GM21360 (cell line): ENCODE results near the gene GBX1.

Experiments
- ATAC-seq: cut with Tn5 transposase; IDR thresholded peaks from one replicate; pipeline ENCODE4 v1.9.1; 2021; ENCODE audit warnings: mild to moderate bottlenecking, moderate library complexity; ENCODE audit not compliant: unreplicated experiment

Gene GBX1

DNA sequence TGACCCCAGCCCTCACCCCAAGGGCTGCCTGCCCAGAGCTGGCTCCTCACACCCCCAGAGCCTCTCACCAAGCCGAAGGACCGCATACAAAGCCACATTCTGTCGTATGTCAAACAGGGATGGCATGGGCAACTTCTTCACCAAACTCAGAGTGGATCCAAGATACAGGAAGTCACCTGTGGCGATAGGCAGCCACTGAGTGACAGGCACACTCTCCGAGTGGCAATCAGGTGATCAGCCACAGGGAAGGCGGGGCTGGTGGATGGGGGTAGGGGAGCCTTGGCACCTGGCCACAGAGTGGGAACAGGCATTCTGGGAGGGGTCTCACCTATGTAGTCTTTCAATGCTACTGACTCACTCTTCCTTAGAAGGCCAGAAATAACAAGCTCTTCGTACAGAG, 26.7 kb upstream of the GBX1 start:
- ATAC-seq, result no peak

DNA sequence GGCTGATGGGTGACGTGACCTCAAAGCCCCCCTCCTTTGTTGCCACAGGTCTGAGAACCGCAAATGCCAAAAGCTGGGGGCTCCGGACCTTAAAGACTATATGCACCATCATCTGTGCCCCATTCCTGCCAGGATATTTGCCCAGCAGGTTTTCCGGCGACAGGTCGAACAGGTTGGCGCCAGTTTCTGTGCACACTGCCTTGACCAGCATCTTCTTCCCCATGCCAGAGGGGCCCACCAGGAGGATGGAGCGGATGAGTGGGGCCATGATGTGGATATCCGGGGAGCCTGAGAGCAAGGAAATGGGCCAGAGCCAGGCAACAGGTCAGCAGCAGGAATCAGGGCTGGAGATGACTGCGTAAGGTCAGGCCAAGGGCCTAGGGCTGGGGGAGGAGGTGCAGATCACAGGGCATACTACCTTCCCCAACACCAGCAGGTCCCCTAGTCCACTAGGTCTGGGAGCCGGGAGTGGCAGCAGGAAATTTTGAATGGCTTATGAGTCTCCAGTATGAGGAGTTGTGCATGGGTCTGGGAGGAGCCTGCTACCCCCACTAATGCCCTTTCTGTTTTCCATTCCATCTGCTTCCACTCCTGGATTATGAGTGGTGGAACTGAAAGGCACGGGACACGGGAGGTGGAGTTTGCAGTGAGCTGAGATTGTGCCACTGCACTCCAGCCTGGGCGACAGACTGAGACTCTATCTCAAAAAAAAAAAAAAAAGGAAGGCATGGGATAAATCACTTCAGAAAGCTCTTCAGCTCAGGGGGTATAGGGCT, 25.9 kb upstream of the GBX1 start:
- ATAC-seq, result no peak

DNA sequence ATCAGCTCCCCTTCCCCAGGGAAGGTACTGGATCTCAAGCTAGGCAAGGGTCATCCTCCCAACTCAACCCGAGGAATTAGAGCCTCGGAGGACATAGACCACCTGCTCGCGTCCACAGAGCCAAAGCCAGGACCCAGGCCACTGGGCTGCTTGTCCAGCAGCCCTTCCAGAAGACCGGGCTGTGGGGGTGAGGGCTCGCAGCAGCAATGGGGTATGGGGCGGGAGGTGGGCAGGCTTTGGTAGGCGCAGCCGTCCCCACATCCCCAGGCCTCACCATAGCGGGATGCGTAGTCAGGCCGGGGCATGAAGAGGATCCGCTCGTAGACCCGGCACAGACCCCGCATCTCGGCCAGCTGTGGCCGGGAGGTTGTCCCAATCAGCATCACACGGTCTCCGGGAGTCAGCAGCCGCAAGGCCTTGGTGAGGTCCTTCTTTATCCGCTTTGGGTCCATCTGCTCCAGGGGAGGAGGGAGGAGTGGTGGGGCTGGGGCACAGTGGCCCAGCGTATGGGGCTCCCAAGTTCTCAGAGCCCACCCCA, 24.6 kb upstream of the GBX1 start:
- ATAC-seq, result no peak

DNA sequence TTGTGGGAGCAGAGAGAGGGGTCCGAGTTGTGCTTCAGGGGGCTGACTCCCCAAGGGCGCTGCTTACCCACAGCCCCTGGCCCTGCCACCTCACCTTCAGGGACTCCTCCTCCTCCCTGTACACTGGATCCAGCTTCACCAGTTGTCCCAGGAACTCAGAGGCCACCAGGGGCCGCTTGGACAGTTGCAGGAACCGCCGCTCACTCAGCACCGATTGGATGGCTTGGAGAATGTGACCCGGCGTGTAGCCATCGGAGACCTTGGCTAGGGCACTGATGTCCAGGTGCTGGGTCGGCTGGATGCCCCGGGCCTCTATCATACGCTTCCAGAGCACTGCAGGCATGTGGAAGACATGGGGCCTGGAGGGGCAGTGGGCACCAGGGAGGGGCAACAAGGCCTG, 24.1 kb upstream of the GBX1 start:
- no peak for ATAC-seq

DNA sequence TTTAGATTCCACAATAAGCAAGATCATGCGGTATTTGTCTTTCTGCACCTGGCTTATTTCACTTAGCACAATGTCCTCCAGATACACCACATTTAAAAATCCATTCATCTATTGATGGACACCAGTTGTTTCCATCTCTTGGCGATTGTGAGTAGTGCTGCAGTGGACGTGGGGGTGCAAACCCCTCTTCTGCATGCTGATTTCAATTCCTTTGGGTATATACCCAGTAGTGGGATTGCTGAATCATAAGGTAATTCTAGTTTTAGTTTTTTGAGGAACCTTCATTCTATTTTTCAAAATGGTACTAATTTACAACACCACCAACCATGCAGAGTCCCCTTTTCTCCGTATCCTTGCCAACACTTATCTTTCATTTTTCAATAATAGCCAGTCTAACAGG, 21.5 kb upstream of the GBX1 start:
- no peak for ATAC-seq

DNA sequence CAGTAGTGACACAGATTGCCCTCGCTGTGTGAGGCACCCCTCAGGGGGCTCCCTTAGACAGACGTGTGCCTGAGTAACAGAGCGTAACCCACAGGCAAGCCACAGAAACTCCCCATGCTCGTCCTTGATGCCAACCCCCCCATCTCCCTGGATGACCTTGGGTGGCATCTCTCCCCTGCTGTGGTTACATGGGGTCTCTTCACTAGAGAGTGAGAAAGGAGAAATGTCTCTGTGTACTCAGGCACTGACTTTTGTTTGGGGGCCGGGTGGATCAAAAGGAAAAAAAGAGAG, 20.7 kb upstream of the GBX1 start:
- ATAC-seq, result no peak

DNA sequence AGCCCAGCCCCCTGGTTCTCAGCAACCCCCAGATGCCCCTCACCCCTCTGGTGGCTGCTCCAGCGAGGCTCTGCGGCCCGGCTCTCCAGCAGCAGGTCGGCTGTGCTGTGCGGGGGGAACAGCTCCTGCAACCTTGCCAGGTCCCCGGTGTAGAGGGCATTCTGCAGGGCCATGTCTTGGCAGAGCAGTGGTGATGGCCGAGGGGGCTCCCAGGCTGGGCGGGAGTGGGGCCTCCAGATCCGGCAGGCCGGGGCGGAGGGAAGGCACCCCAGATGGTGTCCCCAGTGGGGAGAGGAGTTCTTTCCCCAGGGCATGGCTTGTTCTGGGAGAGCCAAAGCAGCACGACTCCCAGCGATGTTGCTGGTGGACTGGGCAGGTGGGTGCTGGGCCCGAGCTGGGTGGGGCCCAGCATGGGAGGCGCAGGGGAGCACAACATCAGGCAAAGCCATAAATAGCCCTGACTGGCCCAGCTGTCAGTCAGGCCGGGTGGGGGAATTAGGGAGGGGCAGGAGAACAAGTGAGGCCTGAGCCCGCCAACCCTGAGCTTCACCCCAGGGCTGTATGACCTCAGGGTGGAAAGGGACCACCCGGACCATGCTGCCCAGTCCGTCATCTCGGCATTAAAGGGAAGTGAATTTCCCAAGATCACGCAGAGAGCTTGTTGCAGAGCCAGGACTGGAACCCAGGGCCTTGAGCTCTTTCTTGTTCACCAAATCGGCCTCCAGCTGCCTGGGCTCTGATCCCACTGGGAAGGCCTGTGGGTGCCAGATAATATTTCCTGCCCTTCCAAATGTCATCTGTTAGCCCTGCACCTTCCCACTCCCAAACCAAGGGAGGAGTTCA, 20.1 kb upstream of the GBX1 start:
- ATAC-seq, result no peak

DNA sequence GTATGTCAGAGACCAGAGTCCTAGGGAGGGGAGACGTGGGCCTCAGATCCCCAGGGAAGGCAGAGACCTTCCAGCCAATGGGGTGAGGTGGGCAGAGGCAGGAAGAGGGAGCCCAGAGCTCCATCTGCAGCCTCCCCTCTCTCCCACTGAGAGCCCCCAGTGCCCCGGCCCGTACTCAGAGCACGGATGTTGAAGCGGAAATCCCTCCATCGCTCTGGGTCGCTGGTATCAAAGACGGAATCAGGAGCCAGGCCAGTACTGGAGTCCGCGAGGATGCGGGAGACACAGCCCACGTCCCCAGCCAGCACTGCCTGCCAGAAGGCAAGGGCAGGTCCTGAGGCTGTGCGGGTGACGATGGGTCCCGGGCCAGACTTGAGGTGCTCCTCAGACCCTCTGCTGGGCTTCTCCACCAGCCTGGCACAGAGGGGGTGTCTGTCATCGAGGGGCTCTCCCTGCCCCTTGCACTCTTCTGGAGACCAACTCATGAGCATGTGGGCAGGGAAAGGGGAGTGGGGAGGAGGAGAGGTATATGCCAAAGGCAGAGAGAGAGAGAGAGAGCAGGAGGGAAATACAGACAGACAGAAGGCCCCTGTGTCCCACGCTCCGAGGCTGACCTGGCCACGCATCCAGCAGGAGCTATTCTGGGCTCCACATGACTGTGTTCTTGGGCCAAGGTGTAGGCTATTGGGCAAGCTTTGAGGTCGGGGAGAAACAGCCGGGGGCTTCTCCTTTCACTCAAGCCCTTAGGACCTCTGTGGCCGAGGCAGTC, 19.3 kb upstream of the GBX1 start, which contains the start of gene ASB10:
ASB10 (minus strand) TSS at position 611 of the 769 bp plus-strand sequence; CDS start at position 491, 120 bp downstream.
- no peak for ATAC-seq

DNA sequence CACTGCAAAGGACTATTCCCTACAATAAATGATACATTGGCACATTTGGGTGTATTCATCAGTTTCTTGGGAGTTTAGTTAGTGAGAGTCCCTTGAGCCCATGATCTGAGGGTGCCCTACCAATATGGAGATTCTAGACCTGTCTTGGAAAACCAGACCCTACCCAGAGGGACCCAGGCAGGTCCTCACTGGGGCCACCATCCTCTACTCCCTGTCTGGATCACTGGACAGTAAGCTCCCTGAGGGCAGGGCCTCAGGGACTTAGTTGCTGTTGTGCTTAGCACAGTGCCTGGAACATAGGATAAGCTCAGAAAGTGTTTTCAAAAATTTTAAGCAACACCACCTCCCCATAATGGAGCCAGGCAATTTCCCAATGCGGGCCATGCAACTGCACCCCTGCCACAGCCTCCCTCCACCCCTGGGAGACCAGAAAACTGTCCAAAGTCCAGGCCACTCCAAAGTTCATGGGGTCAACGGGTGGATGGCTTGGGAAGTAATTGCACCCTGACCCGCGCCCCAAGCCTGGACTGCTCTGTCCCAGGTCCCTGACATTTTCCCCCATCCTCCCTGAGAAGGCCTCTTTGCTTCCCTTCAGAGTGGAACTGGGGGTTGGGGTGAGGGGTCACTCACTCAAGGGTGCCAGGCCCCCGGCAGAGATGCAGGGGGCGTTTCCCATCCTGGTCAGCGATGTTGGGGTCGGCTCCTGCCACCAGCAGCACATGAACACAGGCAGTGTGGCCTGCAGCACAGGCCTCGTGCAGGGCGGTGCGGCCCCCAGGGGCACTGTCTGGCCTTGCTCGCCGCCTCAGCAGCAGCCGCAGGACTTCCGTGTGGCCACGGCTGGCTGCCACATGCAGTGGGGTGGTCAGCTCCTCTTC, 18.5 kb upstream of the GBX1 start:
- ATAC-seq, result no peak

DNA sequence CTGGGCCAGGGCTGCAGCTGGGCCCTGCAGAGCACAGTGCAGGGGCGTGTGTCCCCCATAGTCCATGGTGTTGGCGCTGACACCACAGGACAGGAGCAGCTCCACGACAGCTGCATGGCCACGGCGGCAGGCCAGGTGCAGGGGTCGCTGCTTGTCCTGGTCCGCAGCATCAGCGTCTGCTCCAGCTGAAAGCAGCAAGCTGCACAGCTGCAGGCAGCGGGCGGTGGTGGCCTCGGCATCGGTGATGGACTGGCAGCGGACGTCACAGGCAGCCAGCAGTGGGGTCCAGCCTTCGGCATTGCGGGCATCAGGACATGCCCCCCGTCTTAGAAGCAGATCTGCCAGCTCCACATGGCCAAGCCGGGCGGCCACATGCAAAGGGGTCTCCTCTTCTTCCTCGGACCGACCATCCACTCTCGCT, 13.5 kb upstream of the GBX1 start:
- ATAC-seq, result no peak

DNA sequence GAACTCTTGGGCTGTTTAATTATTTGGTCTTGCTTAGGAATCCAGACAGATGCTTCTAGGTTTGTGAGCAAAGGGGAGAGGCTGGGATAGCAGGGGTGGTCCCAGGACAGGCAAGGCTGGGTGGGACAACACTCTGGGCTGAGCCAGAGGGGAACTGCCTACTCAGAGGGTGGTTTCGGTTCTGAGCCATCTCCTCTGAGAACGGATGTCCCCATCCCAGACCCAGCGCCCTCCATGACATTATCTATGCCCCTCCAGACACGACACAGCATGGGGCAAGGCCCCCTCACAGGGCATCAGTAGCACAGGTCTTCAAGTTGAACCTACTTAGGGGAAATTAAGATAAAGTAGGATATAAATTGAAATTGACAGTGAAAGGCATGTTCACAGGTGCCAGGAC, 12.5 kb upstream of the GBX1 start:
- ATAC-seq, result no peak

DNA sequence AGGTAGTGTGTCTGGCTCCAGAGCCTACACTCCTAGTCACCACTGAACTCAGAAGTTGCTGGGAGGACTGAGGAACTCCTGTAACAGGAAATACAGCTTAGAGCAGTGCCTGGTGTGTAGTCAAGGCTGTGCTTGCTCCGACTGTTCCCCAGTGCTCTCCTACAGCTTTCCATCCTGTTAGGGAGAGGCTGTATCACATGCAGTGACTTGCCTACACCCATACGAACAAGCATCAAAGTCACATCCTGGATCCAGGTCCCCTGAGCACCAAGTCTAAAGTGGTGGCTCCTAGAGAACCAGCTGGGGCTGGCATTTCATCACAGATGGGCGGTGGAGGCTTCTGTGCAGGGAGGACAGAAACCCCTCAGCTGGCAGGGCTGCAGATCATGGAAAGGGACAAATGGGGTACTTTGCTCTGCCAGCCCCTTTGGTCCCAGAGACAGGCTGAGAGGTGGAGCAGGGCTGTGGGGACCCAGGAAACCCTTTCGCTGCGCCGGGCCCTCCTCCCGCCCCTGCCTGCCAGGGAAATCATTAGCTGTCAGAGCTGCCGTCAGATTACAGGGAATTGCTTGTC, 11.9 kb upstream of the GBX1 start:
- ATAC-seq, result no peak

DNA sequence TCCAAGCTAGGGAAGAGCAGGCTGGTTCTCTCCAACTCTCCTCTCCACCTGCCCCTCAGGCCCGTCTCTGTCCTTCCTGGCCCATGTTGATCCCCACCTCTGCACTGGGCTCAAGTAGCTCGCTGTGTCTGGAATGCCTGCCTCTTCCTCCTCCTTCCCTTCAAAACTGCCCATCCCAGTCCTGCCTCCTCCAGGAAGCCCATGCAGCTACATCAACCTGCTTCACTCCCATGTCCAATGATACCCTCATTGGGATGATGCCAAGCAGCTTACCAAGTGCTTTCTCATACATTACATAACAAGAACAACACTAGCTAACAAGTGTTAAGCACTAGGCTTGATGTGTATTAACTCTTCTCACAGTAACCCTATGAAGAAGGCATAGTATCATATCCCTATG, 11.3 kb upstream of the GBX1 start:
- no peak for ATAC-seq

DNA sequence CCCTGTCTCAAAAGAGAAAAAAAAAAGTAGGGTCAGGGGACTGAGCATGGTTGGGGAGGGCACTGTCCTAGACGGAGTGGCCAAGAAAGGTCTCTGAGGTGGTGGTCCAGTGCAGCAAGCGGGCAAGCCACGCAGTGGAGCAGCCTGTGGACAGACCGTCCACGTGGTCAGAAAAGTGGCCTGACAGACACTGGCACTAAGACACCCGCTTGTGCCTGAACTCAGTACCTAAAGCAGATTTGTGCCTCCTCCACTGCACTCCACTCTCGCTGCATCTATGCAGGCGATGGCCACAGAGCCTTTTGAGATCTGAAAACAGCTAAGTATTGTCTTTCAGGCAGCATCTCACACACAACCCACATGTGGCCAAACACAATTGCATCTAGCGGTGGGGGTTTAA, 10.7 kb upstream of the GBX1 start:
- ATAC-seq, result no peak

DNA sequence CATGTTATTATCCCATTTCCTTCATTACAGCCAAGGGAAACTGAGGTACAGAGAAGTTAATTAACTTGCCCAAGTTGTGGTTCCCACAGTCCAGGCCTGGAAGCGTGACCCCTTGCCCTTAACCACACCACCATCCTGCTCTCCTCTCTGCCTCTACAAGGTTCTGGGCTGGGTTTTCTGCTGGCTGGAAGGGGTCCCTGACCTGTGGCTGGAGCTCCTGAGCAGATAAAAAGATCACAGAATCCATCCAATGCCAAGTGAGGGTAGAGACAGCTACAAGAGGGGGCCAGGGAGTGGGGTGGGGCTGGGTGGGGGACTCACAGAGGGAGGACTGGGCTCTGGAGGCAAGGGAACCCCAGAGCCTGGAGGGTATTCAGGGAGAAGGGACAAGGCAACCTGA, 9.8 kb upstream of the GBX1 start:
- no peak for ATAC-seq

DNA sequence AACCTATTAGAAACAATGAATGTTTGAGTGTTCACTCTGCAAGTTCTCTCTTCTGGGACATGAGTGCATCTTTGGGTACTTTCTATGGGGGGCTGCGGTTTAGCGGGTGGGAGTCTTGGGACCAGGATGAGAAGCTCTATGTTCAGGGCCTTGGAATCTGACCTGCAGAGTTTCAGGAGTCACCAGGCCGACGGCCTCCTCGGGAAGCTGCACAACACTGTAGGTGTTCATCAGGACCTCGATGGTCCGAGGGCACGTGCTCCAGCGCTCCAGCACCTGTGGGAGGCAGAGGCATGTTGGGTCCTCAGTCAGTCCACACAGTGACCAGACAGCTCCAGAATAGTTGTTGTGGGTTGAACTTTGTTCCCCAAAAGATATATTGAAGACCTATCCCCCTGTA, 8.9 kb upstream of the GBX1 start:
- ATAC-seq, result no peak

DNA sequence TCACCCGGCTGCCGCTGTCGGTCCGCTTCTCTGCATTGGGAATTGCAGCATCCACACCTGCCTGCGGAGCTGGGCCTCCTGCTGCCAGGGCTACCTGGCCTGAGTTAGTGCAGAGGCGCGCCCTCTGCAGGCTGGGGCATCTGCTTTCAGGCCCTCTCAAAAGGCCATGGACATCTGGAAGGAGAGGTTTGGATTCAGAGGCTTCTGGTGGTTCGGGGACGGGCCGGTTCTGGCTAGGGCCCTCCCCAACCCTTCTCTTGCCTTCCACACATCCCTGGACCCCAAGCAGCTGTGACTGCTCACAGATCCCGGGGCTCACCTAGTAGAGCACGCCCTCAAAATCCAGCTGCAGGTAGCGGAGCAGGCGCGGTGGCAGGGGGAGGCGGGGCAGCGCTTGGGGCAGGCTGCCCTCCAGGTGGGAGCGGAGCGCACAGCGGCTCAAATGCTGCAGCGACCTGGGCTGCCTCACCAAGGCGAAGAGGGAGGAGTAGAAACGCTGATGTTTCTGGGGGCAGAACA, 8.4 kb upstream of the GBX1 start:
- no peak for ATAC-seq

DNA sequence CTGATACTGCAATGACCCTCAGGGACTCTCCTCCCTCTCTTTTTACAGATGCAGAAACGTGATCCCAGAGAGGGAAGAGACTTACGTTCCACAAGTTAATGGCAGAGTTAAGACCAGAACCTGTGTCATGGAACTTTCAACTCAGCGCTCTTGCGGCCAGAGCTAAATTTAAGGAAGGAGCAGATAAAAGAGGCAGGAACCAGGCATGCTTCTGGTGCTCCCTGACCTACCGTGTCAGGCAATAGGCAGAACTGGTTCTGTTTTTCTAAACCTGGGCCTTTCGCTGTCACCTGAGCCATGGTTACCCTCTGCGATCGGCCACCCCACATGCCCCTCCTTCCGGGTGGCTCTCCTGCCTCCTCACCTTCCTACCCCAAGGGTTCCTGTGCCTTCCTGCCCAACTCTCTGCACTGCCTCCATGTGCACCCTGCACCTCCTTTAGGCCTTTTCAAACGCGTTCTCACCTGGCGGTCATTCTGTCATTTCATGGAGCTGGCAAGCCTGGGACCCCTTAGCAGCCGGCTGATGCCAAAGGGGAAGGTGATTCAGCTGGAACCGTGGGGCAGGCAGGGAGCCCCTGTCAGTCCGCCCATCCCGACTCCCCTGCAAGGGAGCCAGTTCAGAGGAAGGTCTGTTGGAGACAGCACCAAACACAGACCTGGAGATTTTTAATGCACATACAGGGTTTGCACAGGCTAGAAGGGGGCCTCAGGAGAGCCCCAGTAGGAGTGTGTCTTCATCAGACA, 7.7 kb upstream of the GBX1 start:
- no peak for ATAC-seq
